ENCODE results near the gene ZIC2. TPM values are rescaled to one million over a fixed set of nuclear protein-coding genes. Genes with fewer than 3 reads are reported as not detected.
A peak's percentile ranks its signal among the peaks of the same experiment; 100 is the strongest.

ZIC2 gene
- total and polyA plus RNA-seq, 2 of the 8 experiments (the other 6 are each of a cell fraction or from before 2014, with no cell fraction given): 53.2 to 372 TPM

DNA sequence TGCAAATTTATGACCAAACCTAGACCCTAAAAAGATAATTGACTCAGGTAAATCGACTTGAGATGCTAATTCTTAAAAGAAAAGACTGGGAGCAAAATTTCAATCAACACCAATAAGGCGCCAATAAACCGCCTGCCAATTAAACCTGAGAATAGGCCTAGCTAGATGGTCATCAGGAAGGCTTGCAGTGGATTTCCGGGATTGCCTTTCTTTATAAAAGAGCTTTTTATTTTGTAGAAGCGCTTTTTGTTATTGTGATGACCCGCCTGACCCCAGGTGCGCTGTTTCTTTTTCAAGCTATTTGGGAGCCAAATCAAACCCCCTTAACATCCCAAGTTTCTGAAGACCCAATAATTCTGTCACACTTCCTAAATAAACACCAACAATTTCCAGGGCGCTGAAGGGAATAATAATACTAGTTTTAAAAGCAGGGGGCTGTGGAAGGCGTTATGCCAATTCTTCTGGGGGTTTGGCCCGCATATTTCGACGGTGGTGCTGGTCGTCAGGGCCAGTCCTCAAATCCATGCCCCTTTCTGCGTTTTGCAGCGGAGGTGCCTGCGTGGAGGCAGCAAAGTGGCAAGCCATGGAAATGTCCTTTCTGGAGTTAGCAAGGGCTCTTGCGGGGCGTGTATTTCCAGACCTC is 7.2 kb upstream of the ZIC2 start:
- WGBS, 2 experiments (ENCODE audit: extremely low coverage in 1 of 2, insufficient coverage in 1 of 2, insufficient read length in 1 of 2, insufficient replicate concordance in 2 of 2, low coverage in 1 of 2, low lambda C conversion rate in 2 of 2, missing lambda C conversion rate in 1 of 2): 3% methylated on average over 18 of the region's 18 CpGs; no CpG with 5 or more reads in 1 of the 2 experiments
- Histone ChIP-seq H2AK5ac (ENCODE audit: low read depth, low read length) (peak overlapping the region; percentile 76; the same call in 1 of the 2 replicates), H4K8ac (ENCODE audit: extremely low read depth, insufficient read depth, low read length) (no peak overlapping the region), H3K56ac (replicated peaks; ENCODE audit: insufficient read length, low read depth, low read length) (peak overlapping the region; percentile 13), H3K14ac (ENCODE audit: insufficient read length) (no peak overlapping the region), H3K9me3 (ENCODE audit: insufficient read depth in 2 of 2, low read depth in 1 of 2, low read length in 1 of 2) (no peaks in the 10 kb centered on the region), H3K79me2 (ENCODE audit: control insufficient read depth in 1 of 2, insufficient read depth in 2 of 2, low read length in 2 of 2) (peaks cover under 1 to 30% of the 10 kb centered on the region in 2 experiments), H3K4me1 (replicated peaks in 1 of 4; ENCODE audit: control insufficient read depth in 3 of 4, insufficient read depth in 4 of 4, low read length in 3 of 4) (peaks cover 0 to 31% (median 27%) of the 10 kb centered on the region in 4 experiments; a peak in 6 of 7 replicates), H4K20me1 (replicated peaks in 1 of 2; ENCODE audit: control insufficient read depth in 1 of 2, insufficient read depth in 2 of 2, low read length in 2 of 2) (peaks cover under 1 to 2% of the 10 kb centered on the region in 2 experiments), H3K4ac (replicated peaks; ENCODE audit: insufficient read length, low read depth, low read length) (peak overlapping the region; percentile 3), H3K27ac (ENCODE audit: low read depth, low read length) (peak overlapping the region; percentile 62; the same call in 1 of the 2 replicates), H2AFZ (ENCODE audit: low read length) (no peak overlapping the region), H2BK15ac (ENCODE audit: low read length) (no peak overlapping the region), H3K23me2 (ENCODE audit: low read depth, low read length) (peaks cover 16% of the 10 kb centered on the region), H4K91ac (replicated peaks; ENCODE audit: insufficient read length, low read length) (peak overlapping the region; percentile 77), H3K23ac (ENCODE audit: insufficient read length) (no peak overlapping the region), H2BK120ac (replicated peaks; ENCODE audit: low read depth, low read length) (peak overlapping the region; percentile 59), H3K4me3 (ENCODE audit: extremely low read depth in 1 of 4, insufficient read depth in 2 of 4, low read depth in 3 of 4, low read length in 4 of 4) (peak overlapping the region; percentile 3 to 79 (median 30); a peak in 6 of 8 replicates), H3K18ac (ENCODE audit: extremely low read depth, low read length) (peak overlapping the region; percentile 93), H3K4me2 (ENCODE audit: insufficient read depth in 1 of 2, low read depth in 2 of 2, low read length in 2 of 2) (peak overlapping the region; percentile 81 to 82), H2BK5ac (ENCODE audit: low read depth, low read length) (peak overlapping the region; percentile 97; the same call in 1 of the 2 replicates), H3K27me3 (replicated peaks in 1 of 4; ENCODE audit: control insufficient read depth in 3 of 4, extremely low read depth in 1 of 4, insufficient read depth in 3 of 4, low read length in 3 of 4) (peaks cover 0 to 16% (median 4%) of the 10 kb centered on the region in 4 experiments; a peak in 4 of 7 replicates), H2BK20ac (ENCODE audit: low read length) (peak overlapping the region; percentile 53; the same call in 1 of the 2 replicates), H3K79me1 (ENCODE audit: low read depth, low read length) (no peaks in the 10 kb centered on the region), H4K5ac (ENCODE audit: insufficient read length, low read depth, low read length) (peak overlapping the region; percentile 99), H2BK12ac (ENCODE audit: low read depth, low read length) (peak overlapping the region; percentile 97), H3K9ac (replicated peaks in 1 of 4; ENCODE audit: extremely low read depth in 1 of 4, low read depth in 3 of 4, low read length in 3 of 4) (peak overlapping the region in 1 of 4 experiments; percentile 23; a peak in 2 of 7 replicates), H3K36me3 (ENCODE audit: control insufficient read depth in 2 of 4, insufficient read depth in 4 of 4, low read length in 3 of 4) (peaks cover 0 to 6% (median under 1%) of the 10 kb centered on the region in 4 experiments; a peak in 2 of 8 replicates)
- ChIA-PET CTCF (ENCODE audit: partially characterized antibody) (interaction anchor here (0.7 to 3.3 kb wide), 7 partner anchors 16 to 622 kb away, joined by 3 to 12 read pairs (median 6); no protein-coding TSS in a partner anchor), POLR2A (ENCODE audit: partially characterized antibody) (interaction anchor here (0.6 to 3.5 kb wide), 14 partner anchors 8 to 287 kb away, joined by 3 to 39 read pairs (median 6); no protein-coding TSS in a partner anchor)
- DNase-seq (ENCODE audit: low read depth in 1 of 2, low spot score in 2 of 2) (no peak), FAIRE-seq (peak; percentile 82)
